Inflammatory macrophage (primary cell): ENCODE data around the gene MSRB3.
"Not testable (repeated sequence)": the region's sequence is repeated elsewhere in the genome, so short reads cannot be mapped to it uniquely, and the experiment has no call there.

ENCODE experiments used
- DNase-seq, 2 donors: peaks; one replicate each; pipeline ENCODE4 v3.0.0-alpha.2; 2020 to 2022

MSRB3 gene

DNA sequence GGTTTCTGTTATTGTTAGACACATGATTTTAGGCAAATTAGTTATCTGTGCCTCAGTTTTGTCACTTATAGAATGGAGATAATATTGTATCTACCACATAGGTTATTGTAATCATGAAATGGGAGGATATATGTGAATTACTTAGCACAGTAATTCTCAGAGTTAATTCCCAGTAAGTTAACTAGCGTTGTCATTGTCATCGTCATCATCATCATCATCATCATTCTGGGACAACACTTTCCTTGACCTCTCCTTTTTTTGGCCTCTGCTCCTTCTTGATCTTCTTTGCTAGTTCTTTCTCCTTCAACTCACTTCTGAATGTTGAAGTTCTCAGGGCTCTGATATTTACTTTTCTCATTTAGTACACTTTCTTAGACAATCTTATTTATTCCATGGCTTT, 13.8 kb downstream of the MSRB3 start:
- no peak for DNase-seq

DNA sequence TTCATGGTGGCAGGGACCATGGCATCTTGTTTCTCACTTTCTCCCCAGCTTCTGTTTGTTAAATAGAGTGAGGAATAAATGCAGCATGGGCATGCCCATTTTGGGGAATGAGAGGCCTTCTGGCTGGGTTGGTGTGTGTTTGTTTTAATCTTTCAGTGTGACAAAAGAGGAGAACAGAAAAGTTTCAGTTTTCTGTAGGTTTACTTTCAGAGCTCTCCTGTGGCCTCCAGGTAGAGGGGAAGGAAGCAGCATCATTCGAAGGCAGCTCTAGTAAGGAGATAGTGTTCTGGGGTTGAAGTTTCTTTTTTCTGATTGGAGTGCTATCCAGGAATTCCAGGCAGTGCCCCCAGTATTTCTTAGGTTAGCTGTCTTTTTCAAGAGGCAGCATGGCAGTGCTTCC, 15.3 kb downstream of the MSRB3 start:
- no peak for DNase-seq

DNA sequence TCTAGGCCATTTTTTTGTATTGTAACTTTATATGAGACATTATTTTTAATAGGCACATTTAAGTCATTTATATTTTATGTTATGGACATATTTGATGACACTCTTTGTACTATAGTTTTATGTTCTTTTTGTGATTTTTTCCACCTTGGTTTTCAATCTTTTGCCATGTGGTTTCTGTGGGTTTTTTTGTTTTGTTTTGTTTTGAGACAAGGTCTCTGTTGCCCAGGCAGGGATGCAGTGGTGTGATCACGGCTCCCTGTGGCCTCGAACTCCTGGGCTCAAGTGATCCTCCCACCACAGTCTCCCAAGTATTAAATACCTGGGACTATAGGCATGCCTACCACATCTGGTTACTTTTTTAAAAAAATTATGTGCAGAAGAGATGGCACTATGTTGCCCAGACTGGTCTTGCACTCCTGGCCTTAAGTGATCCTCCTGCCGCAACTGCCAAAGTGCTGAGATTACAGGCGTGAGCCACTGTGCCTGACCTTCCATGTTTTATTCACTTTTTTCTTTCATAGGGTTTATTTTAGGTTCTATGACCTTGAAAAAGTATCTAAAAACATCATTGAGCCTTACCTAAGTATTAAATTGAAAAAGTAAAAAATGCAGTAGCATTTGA, 16.3 kb downstream of the MSRB3 start:
- no peak for DNase-seq

DNA sequence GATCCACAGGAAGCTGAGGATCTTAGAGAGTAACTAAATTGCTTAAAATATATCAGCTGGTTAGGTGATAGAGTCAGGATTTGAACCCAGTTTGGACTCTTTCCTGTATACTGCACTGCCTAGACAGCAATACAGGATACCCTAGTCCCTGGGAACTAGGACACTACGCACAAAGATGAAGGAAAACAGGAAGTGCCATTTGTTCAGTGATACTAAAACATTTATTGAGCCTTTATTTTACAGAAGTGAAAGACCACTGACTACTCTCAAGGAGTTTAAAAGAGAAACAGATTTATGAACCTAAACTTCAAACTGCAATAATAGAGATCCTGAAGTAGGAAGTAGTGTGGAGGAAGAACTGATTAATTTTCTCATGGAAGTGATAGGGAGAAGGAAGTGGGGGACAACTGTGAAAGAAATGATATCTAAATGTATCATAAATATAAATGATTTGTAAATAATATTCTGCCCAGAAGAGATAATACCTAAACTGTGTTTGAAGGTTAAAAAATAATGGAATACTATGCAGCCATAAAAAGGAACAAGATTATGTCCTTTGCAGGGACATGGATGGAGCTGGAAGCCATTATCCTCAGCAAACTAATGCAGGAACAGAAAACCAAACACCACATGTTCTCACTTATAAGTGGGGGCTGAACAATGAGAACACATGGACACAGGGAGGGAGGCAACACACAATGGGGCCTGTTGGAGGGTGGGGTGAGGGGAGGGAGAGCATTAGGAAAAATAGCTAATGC, 18.2 kb downstream of the MSRB3 start:
- DNase-seq = peak in 1 of 2 donors; percentile 30

DNA sequence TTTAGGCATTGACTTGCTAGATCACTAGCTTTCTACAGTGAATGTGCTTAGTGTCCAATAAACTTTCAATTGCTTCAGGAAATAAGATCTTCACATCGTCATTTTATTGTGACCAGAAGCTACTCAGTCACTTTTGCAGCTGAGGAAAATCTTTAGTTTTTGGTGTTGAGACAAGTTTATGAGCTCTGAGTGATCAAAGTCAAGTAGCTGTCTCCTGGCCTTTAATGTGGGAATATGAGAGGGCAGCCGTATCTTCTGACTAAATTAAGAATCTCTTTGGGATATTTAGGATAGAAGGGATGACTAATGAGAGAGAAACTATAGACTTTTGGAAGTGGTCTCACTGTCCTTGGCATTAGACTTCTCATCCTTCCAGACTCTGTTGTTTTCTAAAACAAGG, 21.6 kb downstream of the MSRB3 start:
- DNase-seq = no peak

DNA sequence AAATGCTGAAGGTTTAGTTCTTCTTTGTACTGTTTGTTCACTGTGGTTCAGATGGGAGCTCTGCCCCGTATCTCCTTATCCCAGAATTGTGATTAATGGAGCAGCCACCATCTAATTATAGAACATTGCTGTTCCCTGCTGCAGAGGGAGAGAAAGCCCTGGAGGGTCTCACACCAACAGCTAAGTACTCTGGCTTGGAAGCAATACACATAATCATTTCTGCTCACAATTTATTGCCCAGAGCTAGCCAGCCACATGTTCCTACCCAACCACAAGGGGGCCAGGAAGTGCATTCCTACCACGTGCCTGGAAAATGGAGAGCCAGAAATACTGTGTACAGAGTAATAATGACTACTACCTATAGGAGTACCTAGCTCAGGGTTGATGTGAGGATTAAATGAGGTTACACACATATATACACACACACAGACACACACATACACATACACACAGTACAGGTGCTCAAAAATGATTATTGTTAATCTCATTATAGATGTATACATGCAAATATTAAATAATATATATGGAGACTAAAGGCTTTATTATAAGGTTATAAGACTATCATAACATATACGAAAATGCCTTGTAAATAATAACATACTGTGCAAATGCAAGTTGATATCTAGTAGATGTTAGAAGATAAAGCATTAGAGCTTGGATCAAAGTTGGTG, 22.3 kb downstream of the MSRB3 start:
- DNase-seq = peak in 1 of 2 donors; percentile 28

DNA sequence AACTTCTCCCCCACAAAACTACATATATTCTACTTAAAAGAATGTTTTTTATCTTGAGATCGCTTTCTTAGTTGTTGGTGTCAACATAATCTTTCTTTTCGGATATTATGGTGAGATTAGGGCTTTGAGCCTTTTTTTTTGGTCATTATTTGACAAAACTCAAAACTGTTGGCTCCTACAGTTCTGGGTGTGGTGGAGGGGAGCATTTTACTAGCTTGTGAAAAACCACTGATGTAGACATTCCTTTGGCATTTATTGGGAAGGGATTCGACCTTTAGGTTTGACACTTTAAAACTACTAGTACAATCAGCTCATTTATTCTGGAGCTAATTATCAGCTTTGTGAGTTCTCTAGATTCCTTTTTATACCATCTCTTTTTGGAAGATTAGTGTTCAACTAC, 24.4 kb downstream of the MSRB3 start:
- DNase-seq = no peak

DNA sequence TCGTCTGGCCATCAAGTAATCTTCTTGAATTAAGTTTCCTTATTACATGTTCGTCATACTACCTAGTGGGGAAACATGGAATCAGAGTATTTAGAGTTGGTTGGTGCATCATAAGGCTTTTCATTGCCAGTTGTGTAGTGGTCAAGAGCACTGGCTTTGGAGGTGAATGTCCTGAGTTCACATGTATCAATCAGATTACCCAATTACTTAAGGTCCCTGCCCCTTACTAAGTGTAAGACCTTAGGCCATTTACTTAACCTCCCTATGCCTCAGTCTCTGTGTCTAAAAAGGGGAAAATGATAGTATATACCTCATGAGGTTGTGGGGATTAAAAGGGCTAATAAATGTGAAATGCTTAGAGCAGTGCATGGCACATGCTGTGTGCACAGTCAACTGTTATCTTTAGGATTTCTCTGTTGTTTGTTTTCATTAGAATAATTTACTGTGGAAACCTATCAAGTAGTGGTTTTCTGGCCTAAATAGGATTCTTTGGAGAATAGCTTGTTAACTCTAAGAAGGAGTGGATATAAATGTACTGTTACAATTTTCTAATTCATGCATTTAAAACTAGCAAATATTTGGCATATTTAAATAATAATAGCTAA, 27.0 kb downstream of the MSRB3 start:
- no peak for DNase-seq

DNA sequence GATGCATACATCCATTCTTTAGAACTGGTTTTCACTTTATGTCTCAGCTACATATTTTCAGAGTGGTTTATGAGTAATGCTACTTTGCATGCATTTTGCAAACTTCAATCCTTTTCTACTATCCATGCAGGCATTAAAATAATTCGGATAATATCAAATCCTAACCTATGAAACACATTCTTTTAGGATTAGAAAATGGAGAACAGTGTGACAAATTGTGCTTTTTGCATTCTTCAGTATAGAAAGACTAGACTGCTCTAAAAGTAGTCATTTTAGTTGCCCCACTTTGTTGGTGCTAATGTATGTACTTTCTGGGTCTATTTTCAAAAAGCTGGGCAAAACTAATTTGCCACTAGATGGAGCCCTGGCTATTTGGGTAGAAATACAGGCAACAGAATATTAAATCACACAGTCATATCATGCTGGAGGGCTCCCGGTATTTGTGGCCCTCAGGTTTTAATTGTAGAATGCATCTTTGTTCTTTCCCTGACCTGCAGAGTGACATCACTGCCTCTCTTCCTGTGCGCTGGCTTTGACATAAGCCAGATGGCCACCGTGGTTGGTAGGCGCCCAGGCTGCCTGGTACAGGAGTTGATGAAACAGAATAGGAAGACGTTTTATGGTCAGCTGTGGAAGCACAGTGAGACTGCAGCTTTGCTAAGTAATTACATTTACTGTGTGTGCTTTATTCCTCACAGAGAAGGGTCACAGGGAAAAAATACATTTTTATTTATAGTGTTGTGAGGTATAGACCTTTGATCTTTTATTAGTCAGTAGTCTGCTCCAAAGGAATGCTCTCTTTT, 28.1 kb downstream of the MSRB3 start:
- DNase-seq = peak; percentile 45 to 49

DNA sequence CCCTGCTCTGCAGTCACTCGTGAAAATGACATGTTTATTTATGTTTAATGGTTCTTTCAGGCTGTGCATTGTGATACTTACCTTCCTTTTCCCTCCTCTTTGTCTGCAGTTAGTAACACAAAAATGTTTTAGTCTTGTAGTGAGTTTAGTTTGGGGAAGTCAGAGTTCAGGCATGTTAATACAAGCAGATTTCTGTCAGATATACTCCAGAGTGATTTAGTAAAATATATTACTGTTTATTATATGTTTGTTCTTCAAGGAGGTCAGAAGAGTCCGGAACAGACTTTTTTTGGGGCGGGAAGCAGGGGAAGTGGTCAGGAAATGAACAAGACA, 28.7 kb downstream of the MSRB3 start:
- DNase-seq = no peak

DNA sequence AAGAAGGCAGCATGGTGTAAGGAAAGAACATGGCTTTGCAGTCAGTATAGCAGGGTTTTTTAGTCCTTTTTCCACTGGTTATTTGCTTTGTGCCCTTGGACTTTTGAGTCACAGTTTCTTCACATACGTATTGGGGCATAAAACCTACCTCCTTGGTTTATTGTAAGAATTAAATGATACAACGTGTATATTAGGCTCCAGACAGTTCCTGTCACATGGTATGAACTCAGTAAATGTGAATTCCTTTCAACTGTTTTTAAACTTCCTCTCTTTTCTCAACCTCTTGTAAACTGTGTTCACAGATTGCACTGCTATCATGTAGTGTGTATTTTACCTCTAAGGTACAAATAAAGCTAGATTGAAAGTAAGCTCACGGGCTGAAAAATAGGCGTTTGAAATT, 29.5 kb downstream of the MSRB3 start:
- DNase-seq = peak in 1 of 2 donors; percentile 16

DNA sequence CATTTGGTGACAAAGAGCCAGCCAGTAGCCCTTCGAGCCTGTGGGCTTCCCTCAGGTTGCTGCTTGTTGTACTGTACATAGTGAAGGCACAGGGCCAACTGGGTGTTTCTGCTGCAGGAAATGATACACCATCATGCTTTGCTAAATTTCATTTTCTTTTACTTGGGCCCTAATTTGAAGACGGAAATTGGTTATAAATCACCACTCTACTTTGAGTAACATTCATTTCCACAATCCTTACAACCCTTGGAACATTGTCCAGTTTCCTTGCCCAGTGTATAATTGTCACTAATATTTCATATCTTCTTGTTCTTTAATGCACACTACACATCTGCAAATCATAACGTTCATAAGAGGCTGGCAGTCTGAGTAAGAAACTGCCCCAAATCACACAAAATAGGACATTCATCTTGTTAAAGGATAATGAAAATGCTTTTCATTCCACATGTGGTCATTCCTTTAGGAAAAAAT, 30.2 kb downstream of the MSRB3 start:
- no peak for DNase-seq

DNA sequence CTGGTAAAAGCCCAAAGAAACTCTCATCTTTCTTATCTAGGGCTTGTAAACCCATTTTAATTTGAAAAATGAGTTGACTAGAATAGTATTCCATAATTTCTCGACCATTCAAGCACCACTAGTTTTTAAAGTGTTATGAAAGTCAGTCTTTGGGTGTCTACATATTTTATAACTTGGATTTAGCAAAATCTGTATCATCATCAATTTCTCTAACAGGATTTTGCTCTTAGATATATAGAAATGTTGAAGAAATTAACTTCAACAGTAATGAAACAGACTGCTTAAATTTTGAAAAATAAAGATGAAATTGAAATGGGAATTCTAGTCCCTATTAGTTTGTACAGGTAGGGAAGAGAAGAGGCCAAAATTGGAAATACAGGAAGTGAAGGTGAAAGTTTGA, 32.8 kb downstream of the MSRB3 start:
- no peak for DNase-seq

DNA sequence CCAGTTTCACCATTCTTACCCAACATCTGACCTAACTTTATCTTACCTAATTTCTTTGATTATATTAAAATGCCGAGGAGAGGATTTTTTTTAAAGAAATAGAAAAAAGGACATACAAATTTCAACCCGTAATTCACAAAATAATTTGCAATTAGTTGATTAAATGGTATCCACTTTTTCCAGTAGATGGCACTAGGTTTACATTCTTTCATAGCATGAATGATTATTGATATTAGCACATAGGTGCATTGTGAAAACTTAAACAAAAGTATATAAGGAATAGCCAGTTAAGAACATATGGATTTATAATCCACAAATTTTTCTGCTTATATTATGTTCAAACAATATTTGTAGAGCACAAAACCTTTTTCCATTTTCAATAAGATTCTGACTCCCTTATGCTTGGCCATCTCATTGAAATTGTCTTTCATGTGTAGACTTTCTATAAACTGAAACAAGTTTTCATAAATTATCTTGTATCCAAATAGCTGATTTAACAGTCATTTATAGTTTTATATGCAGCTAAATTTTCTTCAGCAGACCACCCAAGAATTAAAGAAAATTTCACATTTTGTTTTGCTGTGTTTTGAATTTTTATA, 35.3 kb downstream of the MSRB3 start:
- DNase-seq = peak in 1 of 2 donors; percentile 43

DNA sequence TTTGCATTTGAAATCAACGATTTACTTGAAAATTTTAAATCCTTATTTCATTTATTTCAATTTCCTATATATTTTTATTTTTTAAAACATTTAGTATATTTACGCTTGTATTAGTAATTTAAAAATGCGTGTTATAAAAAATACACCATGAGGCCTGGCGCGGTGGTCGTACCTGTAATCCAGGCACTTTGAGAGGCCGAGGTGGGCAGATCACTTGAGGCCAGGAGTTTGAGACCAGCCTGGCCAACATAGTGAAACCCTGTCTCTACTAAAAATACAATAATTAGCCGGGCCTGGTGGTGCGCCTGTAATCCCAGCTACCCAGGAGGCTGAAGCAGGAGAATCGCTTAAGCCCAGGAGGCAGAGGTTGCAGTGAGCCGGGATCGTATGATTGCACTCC, 36.8 kb downstream of the MSRB3 start:
- DNase-seq = not testable (repeated sequence)

DNA sequence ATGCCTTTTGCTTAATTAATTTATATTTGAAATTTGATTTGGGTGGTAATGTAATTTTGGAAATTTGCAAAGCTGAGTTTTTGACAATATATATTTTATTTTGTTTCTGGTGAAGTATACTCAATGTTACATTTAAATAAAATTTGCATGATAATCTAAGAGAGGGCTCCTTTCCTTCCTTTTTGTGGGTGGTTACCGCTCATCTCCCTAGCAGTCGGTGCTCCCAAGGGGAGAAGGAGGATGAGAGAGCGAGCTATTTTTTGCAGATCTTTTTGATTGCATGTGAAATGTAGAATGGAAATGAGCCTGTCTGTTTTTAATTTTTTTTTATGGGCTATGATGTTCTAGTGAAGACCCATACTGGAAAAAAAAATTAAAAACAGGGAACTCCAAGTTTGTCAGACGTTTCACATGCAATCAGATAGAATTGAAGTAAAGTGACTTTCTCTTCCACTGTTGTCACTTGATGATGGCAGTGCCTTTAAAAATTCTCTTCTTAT, 39.8 kb downstream of the MSRB3 start:
- no peak for DNase-seq

DNA sequence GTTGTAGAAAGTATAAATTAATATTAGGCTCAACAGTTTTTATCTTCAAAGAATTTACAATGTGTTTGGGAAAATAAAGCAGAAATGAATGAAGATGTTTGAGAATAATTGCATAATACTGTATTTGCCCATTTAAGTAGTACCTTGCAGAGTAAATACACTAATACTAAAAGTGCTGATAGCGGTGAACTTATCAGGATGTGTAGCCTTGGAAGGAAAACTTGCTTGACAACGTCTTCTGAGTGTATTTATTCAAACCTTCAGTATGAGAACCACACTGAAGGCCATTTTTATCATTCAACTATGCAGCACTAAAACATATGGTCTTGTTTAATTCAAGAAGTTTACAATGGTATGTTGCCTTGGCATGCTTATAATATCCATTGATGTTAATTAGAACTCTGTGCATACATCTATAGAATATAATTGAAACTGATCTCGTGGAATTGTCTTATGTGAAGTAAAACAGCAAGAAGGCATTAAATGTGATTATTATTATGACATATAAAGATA, 41.3 kb downstream of the MSRB3 start:
- no peak for DNase-seq

DNA sequence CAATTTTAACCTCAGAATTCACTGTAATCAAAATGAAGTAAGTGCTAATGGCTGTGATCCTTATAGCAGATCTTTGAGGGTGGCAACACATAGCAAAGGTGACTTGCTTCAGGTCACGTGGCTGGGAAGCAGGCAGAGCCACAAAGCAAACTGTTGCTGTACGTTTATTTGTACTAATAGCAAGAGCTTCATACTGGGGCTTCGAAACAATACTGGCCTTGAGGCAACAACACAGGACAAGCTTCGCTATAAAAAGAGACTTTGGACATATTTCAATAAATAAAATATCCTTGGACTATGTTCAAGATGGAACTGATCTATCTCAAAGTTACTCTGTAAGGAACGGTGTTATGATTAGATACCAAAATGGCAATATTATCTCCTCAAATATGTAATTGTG, 44.6 kb downstream of the MSRB3 start:
- no peak for DNase-seq

DNA sequence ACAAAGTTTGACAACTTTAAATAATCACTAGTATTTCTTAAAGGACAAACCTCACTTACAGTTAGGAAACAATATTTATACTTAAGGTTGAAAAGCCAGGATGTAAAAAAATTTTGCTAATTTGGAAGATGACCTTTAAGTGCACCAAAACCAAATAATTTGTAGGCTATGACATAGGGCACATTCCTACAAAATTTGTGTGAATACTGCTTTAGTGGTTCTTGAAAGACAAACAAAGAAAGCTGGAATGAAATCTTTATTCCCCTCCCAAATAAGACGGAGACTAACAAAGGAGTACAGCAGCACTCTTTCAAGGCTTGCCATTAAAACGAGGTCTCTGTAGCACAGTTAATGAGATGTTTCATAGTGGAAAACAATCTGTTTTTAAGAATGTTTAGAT, 45.6 kb downstream of the MSRB3 start:
- no peak for DNase-seq

DNA sequence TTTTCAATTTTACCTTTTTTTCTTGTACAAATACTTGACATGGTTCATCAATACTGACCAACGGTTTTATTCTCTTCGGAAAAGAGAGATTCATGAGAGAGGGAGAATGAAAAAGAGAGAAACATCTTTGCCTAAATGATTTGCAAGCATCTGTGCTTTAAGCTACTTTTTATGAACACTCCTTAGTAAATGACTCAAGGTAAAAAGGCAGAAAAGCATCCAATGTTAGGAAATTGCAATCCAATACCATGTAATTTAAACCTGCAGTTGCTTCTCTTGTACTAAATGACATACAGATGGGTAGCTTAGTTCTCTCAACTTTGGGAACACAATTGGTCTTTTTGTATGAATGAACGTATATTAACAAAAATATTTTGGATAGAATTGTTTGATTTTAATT, 46.1 kb downstream of the MSRB3 start:
- no peak for DNase-seq

DNA sequence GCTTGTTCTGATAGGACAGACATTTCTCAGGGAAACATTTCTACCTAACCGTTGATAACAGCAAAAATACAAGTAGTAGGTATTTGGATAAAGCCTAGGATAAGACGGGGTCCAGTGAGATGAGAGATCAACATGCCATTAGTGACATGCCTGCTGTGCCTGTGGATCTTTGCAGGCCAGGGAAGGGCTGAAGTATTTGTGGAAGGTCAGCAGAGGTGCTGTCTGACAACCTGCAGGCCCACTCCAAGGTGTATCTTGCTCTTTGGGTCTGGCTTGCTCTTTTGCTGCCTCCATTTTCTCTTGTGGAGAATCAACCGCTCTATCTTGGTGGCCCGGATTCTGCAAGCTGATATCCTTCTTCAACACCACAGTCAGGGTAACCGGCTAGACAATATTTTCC, 46.7 kb downstream of the MSRB3 start:
- DNase-seq = no peak

DNA sequence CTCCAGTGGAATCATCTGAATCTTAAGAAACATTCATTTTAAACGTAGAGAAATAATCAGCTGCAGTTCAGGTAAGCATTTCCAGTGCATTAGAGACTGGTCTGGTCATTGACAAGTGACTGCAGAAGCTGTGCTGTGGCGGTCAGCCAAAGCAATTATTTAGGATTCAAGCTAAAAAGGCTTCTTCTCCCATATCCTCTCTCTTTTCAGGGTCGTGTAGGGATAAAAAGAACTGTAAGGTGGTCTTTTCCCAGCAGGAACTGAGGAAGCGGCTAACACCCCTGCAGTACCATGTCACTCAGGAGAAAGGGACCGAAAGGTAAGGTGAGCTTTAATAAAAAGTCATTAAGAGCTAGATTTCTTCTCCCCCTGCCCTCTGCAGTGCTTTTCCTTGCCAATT, 48.1 kb downstream of the MSRB3 start:
- DNase-seq = no peak
